GM23338 (cell line): ENCODE results near the gene PJA2. TPM values are rescaled to one million over a fixed set of nuclear protein-coding genes. Genes with fewer than 3 reads are reported as not detected.

Source experiments
- ATAC-seq: fragments of 200-7000 bp; cut with Tn5 transposase; 3 replicates; pipeline ENCODE4 v1.9.1; 2020
- DNase-seq: peaks from one replicate; pipeline ENCODE4 v3.0.0-alpha.2; 2015; ENCODE audit warnings: low spot score
- H2AFZ ChIP-seq: fragments of 200-600 bp; sonication (generic); 2 replicates; pipeline ENCODE4 v1.8.0; 2016; ENCODE audit warnings: antibody characterized with exemption, mild to moderate bottlenecking, moderate library complexity
- H3F3A ChIP-seq: fragments of 200-600 bp; sonication (generic); replicated peaks from 2 replicates; pipeline ENCODE4 v1.8.0; 2017; ENCODE audit warnings: antibody characterized with exemption, mixed run types, low read depth
- H3K27ac ChIP-seq: fragments of 200-600 bp; sonication (generic); 2 replicates; pipeline ENCODE4 v1.6.1; 2016; ENCODE audit warnings: low read depth
- H3K27me3 ChIP-seq: fragments of 200-600 bp; sonication (generic); 2 replicates; pipeline ENCODE4 v1.8.0; 2016; ENCODE audit warnings: mild to moderate bottlenecking, mixed run types, moderate library complexity; ENCODE audit not compliant: insufficient read depth
- H3K36me3 ChIP-seq: fragments of 200-600 bp; sonication (generic); 2 replicates; pipeline ENCODE4 v1.8.0; 2016; ENCODE audit warnings: mild to moderate bottlenecking; ENCODE audit not compliant: insufficient read depth
- H3K4me1 ChIP-seq: fragments of 200-600 bp; sonication (generic); 2 replicates; pipeline ENCODE4 v1.8.0; 2016; ENCODE audit warnings: mild to moderate bottlenecking, moderate library complexity; ENCODE audit not compliant: insufficient read depth
- H3K4me2 ChIP-seq: fragments of 200-600 bp; sonication (generic); 2 replicates; pipeline ENCODE4 v1.7.1; 2017; ENCODE audit warnings: mixed run types
- H3K4me3 ChIP-seq: fragments of 200-600 bp; sonication (generic); 2 replicates; pipeline ENCODE4 v1.6.1; 2016; ENCODE audit warnings: mixed run types
- H3K79me2 ChIP-seq: fragments of 200-600 bp; sonication (generic); replicated peaks from 2 replicates; pipeline ENCODE4 v1.8.0; 2017; ENCODE audit warnings: mild to moderate bottlenecking; ENCODE audit not compliant: insufficient read depth
- H3K9me2 ChIP-seq: fragments of 200-600 bp; sonication (generic); 2 replicates; pipeline ENCODE4 v1.8.0; 2017; ENCODE audit not compliant: insufficient read depth
- H4K20me1 ChIP-seq: fragments of 200-600 bp; sonication (generic); replicated peaks from 2 replicates; pipeline ENCODE4 v1.8.0; 2017; ENCODE audit warnings: mild to moderate bottlenecking; ENCODE audit not compliant: insufficient read depth
- H3K27ac Mint-ChIP-seq: 2 replicates; pipeline ENCODE4 v1.8.0; 2020; ENCODE audit warnings: inconsistent platforms, mild to moderate bottlenecking, moderate library complexity, mixed read lengths
- H3K27me3 Mint-ChIP-seq: 3 replicates; pipeline ENCODE4 v1.8.0; 2022; ENCODE audit warnings: low read depth, mild to moderate bottlenecking, moderate library complexity, mixed read lengths, inconsistent platforms; ENCODE audit not compliant: insufficient read depth, poor library complexity
- H3K36me3 Mint-ChIP-seq: 3 replicates; pipeline ENCODE4 v1.8.0; 2021; ENCODE audit warnings: low read depth, mild to moderate bottlenecking, inconsistent platforms, moderate library complexity, mixed read lengths
- H3K4me1 Mint-ChIP-seq: 3 replicates; pipeline ENCODE4 v1.8.0; 2020; ENCODE audit warnings: mild to moderate bottlenecking, inconsistent platforms, mixed read lengths
- H3K4me3 Mint-ChIP-seq: 3 replicates; pipeline ENCODE4 v1.8.0; 2021; ENCODE audit warnings: moderate library complexity, mild to moderate bottlenecking, inconsistent platforms, mixed read lengths
- H3K9me3 Mint-ChIP-seq: 3 replicates; pipeline ENCODE4 v1.8.0; 2020; ENCODE audit warnings: moderate library complexity, mild to moderate bottlenecking, inconsistent platforms, mixed read lengths
- CREB1 ChIP-seq: fragments of 250-450 bp; sonication (Bioruptor Pico); IDR thresholded peaks from 2 replicates; pipeline ENCODE4 v1.5.0; 2020; ENCODE audit warnings: low read depth, mild to moderate bottlenecking, moderate library complexity
- EZH2 ChIP-seq: fragments of 200-600 bp; sonication (generic); IDR thresholded peaks from one replicate; pipeline ENCODE4 v1.8.0; 2017; ENCODE audit warnings: antibody characterized with exemption, mild to moderate bottlenecking, low read depth; ENCODE audit not compliant: unreplicated experiment
- EZH2phosphoT487 ChIP-seq: fragments of 200-600 bp; sonication (generic); IDR thresholded peaks from one replicate; pipeline ENCODE4 v1.8.1; 2018; ENCODE audit warnings: antibody characterized with exemption; ENCODE audit not compliant: unreplicated experiment
- JUNB ChIP-seq: IDR thresholded peaks from one replicate; pipeline ENCODE4 v1.6.1; 2016; ENCODE audit warnings: antibody characterized with exemption; ENCODE audit not compliant: unreplicated experiment
- NANOG ChIP-seq: IDR thresholded peaks from 2 replicates; pipeline ENCODE4 v1.6.1; 2016; ENCODE audit warnings: antibody characterized with exemption, borderline replicate concordance
- POLR2AphosphoS5 ChIP-seq: IDR thresholded peaks from 2 replicates; pipeline ENCODE4 v1.6.1; 2016; ENCODE audit warnings: antibody characterized with exemption, low read depth
- STAT1 ChIP-seq: IDR thresholded peaks from one replicate; pipeline ENCODE4 v1.6.1; 2016; ENCODE audit warnings: antibody characterized with exemption; ENCODE audit not compliant: unreplicated experiment
- ZNF114 ChIP-seq: fragments of 250-450 bp; sonication (Bioruptor Pico); IDR thresholded peaks from 2 replicates; pipeline ENCODE4 v1.5.0; 2020; ENCODE audit warnings: mild to moderate bottlenecking, moderate library complexity
- ZNF331 ChIP-seq: fragments of 250-450 bp; sonication (Bioruptor Pico); IDR thresholded peaks from 2 replicates; pipeline ENCODE4 v1.5.0; 2020; ENCODE audit warnings: low read depth, mild to moderate bottlenecking, moderate library complexity
- polyA plus RNA-seq: library from polyadenylated mRNA; unstranded; fragments of >200 nt; fragmentation: Nextera tagmentation; extraction: Ambion mirVana; gene quantifications from 2 replicates; pipeline ENCODE4 v1.2.1, GENCODE V29; 2016
- total RNA-seq: library from RNA; depleted of rRNA; stranded (reverse); fragments of >200 nt; shearing (Covaris generic); gene quantifications from 2 replicates; pipeline ENCODE4 v1.2.3, GENCODE V29; 2014
- TF ChIP-seq, protein P1 (sequence below): fragments of 250-450 bp; sonication (Bioruptor Pico); IDR thresholded peaks from 2 replicates; pipeline ENCODE4 v1.5.0; 2020; ENCODE audit warnings: mild to moderate bottlenecking, moderate library complexity
- TF ChIP-seq, protein P2 (sequence below): IDR thresholded peaks from one replicate; pipeline ENCODE4 v1.6.1; 2018; ENCODE audit warnings: antibody characterized with exemption; ENCODE audit not compliant: unreplicated experiment
- TF ChIP-seq, protein P3 (sequence below): IDR thresholded peaks from 2 replicates; pipeline ENCODE4 v1.6.1; 2016; ENCODE audit warnings: antibody characterized with exemption
- TF ChIP-seq, protein P4 (sequence below), 2 experiments: fragments of 200-600 bp in 1 of 2; sonication (generic) in 1 of 2; conservative IDR thresholded peaks; 2 replicates each; pipeline versions ENCODE4 v1.5.1 to v1.6.1; 2016 to 2017; ENCODE audit warnings: antibody characterized with exemption in 2 of 2, low read depth in 2 of 2, mild to moderate bottlenecking in 2 of 2, moderate library complexity in 1 of 2

Gene PJA2
- total and polyA plus RNA-seq, 2 experiments from 2014 or later: 31.5 to 65.3 TPM

DNA sequence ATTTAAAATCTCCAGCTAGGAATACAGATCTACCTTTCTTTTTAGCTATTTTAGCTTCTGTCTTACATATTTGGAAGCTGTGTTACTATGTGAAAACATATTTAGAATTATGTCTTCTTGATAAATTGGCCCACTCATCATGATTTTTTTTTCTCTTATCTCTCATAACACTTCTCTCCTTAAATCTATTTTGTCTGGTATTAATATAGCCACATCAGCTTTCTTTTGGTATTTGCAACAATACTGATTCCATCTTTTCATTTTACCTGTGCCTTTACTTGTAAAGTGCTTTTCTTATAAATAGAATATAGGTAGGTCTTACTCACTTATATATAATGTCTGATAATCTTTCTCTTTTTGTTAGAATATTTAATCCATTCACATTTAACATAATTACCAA lies 19.6 kb downstream of the PJA2 start:
- DNase-seq: no peak

More for the DNA sequence above, 19.6 kb downstream of the PJA2 start:
- no peaks in the 10 kb centered on the region for H3K4me1 ChIP-seq
- H3K27me3 Mint-ChIP-seq: no peaks in the 10 kb centered on the region
- no peak overlapping the region for H2AFZ ChIP-seq
- TF ChIP-seq, protein P1, sequence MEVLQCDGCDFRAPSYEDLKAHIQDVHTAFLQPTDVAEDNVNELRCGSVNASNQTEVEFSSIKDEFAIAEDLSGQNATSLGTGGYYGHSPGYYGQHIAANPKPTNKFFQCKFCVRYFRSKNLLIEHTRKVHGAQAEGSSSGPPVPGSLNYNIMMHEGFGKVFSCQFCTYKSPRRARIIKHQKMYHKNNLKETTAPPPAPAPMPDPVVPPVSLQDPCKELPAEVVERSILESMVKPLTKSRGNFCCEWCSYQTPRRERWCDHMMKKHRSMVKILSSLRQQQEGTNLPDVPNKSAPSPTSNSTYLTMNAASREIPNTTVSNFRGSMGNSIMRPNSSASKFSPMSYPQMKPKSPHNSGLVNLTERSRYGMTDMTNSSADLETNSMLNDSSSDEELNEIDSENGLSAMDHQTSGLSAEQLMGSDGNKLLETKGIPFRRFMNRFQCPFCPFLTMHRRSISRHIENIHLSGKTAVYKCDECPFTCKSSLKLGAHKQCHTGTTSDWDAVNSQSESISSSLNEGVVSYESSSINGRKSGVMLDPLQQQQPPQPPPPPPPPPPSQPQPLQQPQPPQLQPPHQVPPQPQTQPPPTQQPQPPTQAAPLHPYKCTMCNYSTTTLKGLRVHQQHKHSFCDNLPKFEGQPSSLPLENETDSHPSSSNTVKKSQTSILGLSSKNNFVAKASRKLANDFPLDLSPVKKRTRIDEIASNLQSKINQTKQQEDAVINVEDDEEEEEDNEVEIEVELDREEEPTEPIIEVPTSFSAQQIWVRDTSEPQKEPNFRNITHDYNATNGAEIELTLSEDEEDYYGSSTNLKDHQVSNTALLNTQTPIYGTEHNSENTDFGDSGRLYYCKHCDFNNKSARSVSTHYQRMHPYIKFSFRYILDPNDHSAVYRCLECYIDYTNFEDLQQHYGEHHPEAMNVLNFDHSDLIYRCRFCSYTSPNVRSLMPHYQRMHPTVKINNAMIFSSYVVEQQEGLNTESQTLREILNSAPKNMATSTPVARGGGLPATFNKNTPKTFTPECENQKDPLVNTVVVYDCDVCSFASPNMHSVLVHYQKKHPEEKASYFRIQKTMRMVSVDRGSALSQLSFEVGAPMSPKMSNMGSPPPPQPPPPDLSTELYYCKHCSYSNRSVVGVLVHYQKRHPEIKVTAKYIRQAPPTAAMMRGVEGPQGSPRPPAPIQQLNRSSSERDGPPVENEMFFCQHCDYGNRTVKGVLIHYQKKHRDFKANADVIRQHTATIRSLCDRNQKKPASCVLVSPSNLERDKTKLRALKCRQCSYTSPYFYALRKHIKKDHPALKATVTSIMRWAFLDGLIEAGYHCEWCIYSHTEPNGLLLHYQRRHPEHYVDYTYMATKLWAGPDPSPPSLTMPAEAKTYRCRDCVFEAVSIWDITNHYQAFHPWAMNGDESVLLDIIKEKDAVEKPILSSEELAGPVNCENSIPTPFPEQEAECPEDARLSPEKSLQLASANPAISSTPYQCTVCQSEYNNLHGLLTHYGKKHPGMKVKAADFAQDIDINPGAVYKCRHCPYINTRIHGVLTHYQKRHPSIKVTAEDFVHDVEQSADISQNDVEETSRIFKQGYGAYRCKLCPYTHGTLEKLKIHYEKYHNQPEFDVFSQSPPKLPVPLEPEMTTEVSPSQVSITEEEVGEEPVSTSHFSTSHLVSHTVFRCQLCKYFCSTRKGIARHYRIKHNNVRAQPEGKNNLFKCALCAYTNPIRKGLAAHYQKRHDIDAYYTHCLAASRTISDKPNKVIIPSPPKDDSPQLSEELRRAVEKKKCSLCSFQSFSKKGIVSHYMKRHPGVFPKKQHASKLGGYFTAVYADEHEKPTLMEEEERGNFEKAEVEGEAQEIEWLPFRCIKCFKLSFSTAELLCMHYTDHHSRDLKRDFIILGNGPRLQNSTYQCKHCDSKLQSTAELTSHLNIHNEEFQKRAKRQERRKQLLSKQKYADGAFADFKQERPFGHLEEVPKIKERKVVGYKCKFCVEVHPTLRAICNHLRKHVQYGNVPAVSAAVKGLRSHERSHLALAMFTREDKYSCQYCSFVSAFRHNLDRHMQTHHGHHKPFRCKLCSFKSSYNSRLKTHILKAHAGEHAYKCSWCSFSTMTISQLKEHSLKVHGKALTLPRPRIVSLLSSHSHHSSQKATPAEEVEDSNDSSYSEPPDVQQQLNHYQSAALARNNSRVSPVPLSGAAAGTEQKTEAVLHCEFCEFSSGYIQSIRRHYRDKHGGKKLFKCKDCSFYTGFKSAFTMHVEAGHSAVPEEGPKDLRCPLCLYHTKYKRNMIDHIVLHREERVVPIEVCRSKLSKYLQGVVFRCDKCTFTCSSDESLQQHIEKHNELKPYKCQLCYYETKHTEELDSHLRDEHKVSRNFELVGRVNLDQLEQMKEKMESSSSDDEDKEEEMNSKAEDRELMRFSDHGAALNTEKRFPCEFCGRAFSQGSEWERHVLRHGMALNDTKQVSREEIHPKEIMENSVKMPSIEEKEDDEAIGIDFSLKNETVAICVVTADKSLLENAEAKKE: no peak
- TF ChIP-seq, protein P2, sequence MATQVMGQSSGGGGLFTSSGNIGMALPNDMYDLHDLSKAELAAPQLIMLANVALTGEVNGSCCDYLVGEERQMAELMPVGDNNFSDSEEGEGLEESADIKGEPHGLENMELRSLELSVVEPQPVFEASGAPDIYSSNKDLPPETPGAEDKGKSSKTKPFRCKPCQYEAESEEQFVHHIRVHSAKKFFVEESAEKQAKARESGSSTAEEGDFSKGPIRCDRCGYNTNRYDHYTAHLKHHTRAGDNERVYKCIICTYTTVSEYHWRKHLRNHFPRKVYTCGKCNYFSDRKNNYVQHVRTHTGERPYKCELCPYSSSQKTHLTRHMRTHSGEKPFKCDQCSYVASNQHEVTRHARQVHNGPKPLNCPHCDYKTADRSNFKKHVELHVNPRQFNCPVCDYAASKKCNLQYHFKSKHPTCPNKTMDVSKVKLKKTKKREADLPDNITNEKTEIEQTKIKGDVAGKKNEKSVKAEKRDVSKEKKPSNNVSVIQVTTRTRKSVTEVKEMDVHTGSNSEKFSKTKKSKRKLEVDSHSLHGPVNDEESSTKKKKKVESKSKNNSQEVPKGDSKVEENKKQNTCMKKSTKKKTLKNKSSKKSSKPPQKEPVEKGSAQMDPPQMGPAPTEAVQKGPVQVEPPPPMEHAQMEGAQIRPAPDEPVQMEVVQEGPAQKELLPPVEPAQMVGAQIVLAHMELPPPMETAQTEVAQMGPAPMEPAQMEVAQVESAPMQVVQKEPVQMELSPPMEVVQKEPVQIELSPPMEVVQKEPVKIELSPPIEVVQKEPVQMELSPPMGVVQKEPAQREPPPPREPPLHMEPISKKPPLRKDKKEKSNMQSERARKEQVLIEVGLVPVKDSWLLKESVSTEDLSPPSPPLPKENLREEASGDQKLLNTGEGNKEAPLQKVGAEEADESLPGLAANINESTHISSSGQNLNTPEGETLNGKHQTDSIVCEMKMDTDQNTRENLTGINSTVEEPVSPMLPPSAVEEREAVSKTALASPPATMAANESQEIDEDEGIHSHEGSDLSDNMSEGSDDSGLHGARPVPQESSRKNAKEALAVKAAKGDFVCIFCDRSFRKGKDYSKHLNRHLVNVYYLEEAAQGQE: no peak
- no peak for TF ChIP-seq EZH2
- no peak for TF ChIP-seq NANOG
- TF ChIP-seq EZH2phosphoT487: no peak
- TF ChIP-seq, protein P3, sequence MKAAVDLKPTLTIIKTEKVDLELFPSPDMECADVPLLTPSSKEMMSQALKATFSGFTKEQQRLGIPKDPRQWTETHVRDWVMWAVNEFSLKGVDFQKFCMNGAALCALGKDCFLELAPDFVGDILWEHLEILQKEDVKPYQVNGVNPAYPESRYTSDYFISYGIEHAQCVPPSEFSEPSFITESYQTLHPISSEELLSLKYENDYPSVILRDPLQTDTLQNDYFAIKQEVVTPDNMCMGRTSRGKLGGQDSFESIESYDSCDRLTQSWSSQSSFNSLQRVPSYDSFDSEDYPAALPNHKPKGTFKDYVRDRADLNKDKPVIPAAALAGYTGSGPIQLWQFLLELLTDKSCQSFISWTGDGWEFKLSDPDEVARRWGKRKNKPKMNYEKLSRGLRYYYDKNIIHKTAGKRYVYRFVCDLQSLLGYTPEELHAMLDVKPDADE: no peak
- TF ChIP-seq ZNF331: no peak
- TF ChIP-seq STAT1: no peak
- no peak for TF ChIP-seq ZNF114 (CRISPR knock-in tag)
- TF ChIP-seq POLR2AphosphoS5: no peak
- TF ChIP-seq, protein P4, sequence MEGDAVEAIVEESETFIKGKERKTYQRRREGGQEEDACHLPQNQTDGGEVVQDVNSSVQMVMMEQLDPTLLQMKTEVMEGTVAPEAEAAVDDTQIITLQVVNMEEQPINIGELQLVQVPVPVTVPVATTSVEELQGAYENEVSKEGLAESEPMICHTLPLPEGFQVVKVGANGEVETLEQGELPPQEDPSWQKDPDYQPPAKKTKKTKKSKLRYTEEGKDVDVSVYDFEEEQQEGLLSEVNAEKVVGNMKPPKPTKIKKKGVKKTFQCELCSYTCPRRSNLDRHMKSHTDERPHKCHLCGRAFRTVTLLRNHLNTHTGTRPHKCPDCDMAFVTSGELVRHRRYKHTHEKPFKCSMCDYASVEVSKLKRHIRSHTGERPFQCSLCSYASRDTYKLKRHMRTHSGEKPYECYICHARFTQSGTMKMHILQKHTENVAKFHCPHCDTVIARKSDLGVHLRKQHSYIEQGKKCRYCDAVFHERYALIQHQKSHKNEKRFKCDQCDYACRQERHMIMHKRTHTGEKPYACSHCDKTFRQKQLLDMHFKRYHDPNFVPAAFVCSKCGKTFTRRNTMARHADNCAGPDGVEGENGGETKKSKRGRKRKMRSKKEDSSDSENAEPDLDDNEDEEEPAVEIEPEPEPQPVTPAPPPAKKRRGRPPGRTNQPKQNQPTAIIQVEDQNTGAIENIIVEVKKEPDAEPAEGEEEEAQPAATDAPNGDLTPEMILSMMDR (conservative IDR thresholded peaks at IDR 0.05; ENCODE audit: low read depth in 2 of 2): no peak
- TF ChIP-seq JUNB: no peak
- TF ChIP-seq CREB1 (CRISPR knock-in tag): no peak
- no peak overlapping the region for H3K4me3 ChIP-seq
- 0 out of 2 replicates have a peak, but pooled peaks cover 3% of the 10 kb centered on the region for H4K20me1 ChIP-seq
- H3K27ac Mint-ChIP-seq: peak overlapping the region; percentile 9; the same call in 1 of the 2 replicates
- no peak overlapping the region for H3K4me3 Mint-ChIP-seq
- no peak for ATAC-seq
- H3K9me3 Mint-ChIP-seq: no peaks in the 10 kb centered on the region
- no peak overlapping the region for H3K4me2 ChIP-seq
- H3K9me2 ChIP-seq: no peaks in the 10 kb centered on the region
- peaks cover 4% of the 10 kb centered on the region; the same call in 2 of the 3 replicates for H3K4me1 Mint-ChIP-seq
- 0 out of 3 replicates have a peak, but pooled peaks cover 3% of the 10 kb centered on the region for H3K36me3 Mint-ChIP-seq
- H3F3A ChIP-seq: no peaks in the 10 kb centered on the region
- no peak overlapping the region for H3K27ac ChIP-seq
- H3K79me2 ChIP-seq: peaks cover 99% of the 10 kb centered on the region
- H3K36me3 ChIP-seq: no peaks in the 10 kb centered on the region
- H3K27me3 ChIP-seq: no peaks in the 10 kb centered on the region
